Neural cell (in vitro differentiated cells): ENCODE data around the gene PYHIN1. TPM values are rescaled to one million over a fixed set of nuclear protein-coding genes. Genes with fewer than 3 reads are reported as not detected.

ENCODE experiments used
- H2AFZ ChIP-seq: fragments of 200-600, 300-800 bp; sonication (generic), shearing (Covaris generic); 2 replicates; pipeline ENCODE4 v1.6.0; 2014; ENCODE audit warnings: low read depth, mild to moderate bottlenecking, antibody characterized with exemption, low read length, moderate library complexity
- H3F3A ChIP-seq: fragments of 200-600 bp; shearing (Covaris generic); 2 replicates; pipeline ENCODE4 v1.6.1; 2016; ENCODE audit warnings: mild to moderate bottlenecking, moderate library complexity, mixed read lengths, antibody characterized with exemption, low read length; ENCODE audit not compliant: insufficient read depth, poor library complexity, severe bottlenecking
- H3K27ac ChIP-seq: fragments of 200-600, 300-800 bp; sonication (generic), shearing (Covaris generic); 2 replicates; pipeline ENCODE4 v1.5.1; 2014; ENCODE audit warnings: mild to moderate bottlenecking, low read length, moderate library complexity
- H3K27me3 ChIP-seq: fragments of 300-800, 200-600 bp; sonication (generic), shearing (Covaris generic); 2 replicates; pipeline ENCODE4 v1.6.0; 2014; ENCODE audit warnings: mild to moderate bottlenecking, low read depth, low read length, moderate library complexity; ENCODE audit not compliant: insufficient read depth
- H3K36me3 ChIP-seq: fragments of 300-800, 200-600 bp; sonication (generic), shearing (Covaris generic); 2 replicates; pipeline ENCODE4 v1.5.1; 2014; ENCODE audit warnings: mild to moderate bottlenecking, antibody characterized with exemption, low read length, moderate library complexity; ENCODE audit not compliant: insufficient read depth
- H3K4me2 ChIP-seq: fragments of 300-800, 200-600 bp; sonication (generic), shearing (Covaris generic); 2 replicates; pipeline ENCODE4 v1.6.0; 2014; ENCODE audit warnings: mild to moderate bottlenecking, low read length
- H3K4me3 ChIP-seq: fragments of 300-800, 200-600 bp; sonication (generic), shearing (Covaris generic); 2 replicates; pipeline ENCODE4 v1.5.1; 2014; ENCODE audit warnings: mild to moderate bottlenecking, low read length, moderate library complexity
- H3K79me2 ChIP-seq: fragments of 200-600 bp; shearing (Covaris generic); replicated peaks from 2 replicates; pipeline ENCODE4 v1.6.0; 2014; ENCODE audit warnings: mild to moderate bottlenecking, low read length, moderate library complexity; ENCODE audit not compliant: insufficient read depth
- H3K9ac ChIP-seq: fragments of 300-800, 200-600 bp; sonication (generic), shearing (Covaris generic); 2 replicates; pipeline ENCODE4 v1.6.1; 2016; ENCODE audit warnings: mild to moderate bottlenecking, low read length, mixed read lengths
- H3K9me2 ChIP-seq: fragments of 200-600 bp; shearing (Covaris generic); 2 replicates; pipeline ENCODE4 v1.6.1; 2016; ENCODE audit warnings: mild to moderate bottlenecking, low read length, mixed read lengths; ENCODE audit not compliant: insufficient read depth
- H3K9me3 ChIP-seq: fragments of 200-600, 300-800 bp; sonication (generic), shearing (Covaris generic); 2 replicates; pipeline ENCODE4 v1.6.1; 2016; ENCODE audit warnings: mild to moderate bottlenecking, mixed run types, low read length, moderate library complexity, mixed read lengths
- H4K20me1 ChIP-seq: fragments of 200-600 bp; shearing (Covaris generic); 2 replicates; pipeline ENCODE4 v1.6.1; 2016; ENCODE audit warnings: mild to moderate bottlenecking, mixed run types; ENCODE audit not compliant: insufficient read depth
- EP300 ChIP-seq: fragments of 450-650 bp; conservative IDR thresholded peaks from 2 replicates; pipeline ENCODE4 v1.6.1; 2014; ENCODE audit warnings: antibody characterized with exemption, mild to moderate bottlenecking, moderate library complexity; ENCODE audit not compliant: poor library complexity, severe bottlenecking
- EZH2 ChIP-seq: fragments of 200-600, 300-800 bp; shearing (Covaris generic), sonication (generic); IDR thresholded peaks from 2 replicates; pipeline ENCODE4 v1.6.1; 2014; ENCODE audit warnings: antibody characterized with exemption, low read length, borderline replicate concordance, mild to moderate bottlenecking; ENCODE audit not compliant: insufficient read depth, poor library complexity, severe bottlenecking
- MXI1 ChIP-seq: fragments of 450-650 bp; conservative IDR thresholded peaks from 2 replicates; pipeline ENCODE4 v1.6.1; 2014; ENCODE audit warnings: antibody characterized with exemption, mild to moderate bottlenecking; ENCODE audit not compliant: poor library complexity, severe bottlenecking
- POLR2AphosphoS5 ChIP-seq: IDR thresholded peaks from 2 replicates; pipeline ENCODE4 v1.6.1; 2012
- RAD21 ChIP-seq: fragments of 450-650 bp; conservative IDR thresholded peaks from 2 replicates; pipeline ENCODE4 v1.6.1; 2014; ENCODE audit warnings: antibody characterized with exemption, mild to moderate bottlenecking, moderate library complexity
- REST ChIP-seq: IDR thresholded peaks from 2 replicates; pipeline ENCODE4 v1.6.1; 2012; ENCODE audit warnings: borderline replicate concordance
- SMC3 ChIP-seq: fragments of 450-650 bp; conservative IDR thresholded peaks from 2 replicates; pipeline ENCODE4 v1.6.1; 2014; ENCODE audit warnings: antibody characterized with exemption, mild to moderate bottlenecking, moderate library complexity; ENCODE audit not compliant: poor library complexity
- TAF1 ChIP-seq: IDR thresholded peaks from 2 replicates; pipeline ENCODE4 v1.6.1; 2012; ENCODE audit warnings: low read depth
- polyA plus RNA-seq: library from polyadenylated mRNA; depleted of rRNA; stranded (reverse); fragments of >200 nt; gene quantifications from 2 replicates; pipeline ENCODE4 v1.2.3, GENCODE V29; 2014
- TF ChIP-seq, protein P1 (sequence below): fragments of 450-650 bp; IDR thresholded peaks from 2 replicates; pipeline ENCODE4 v1.5.1; 2014; ENCODE audit warnings: antibody characterized with exemption, mild to moderate bottlenecking, moderate library complexity; ENCODE audit not compliant: poor library complexity, severe bottlenecking

The PYHIN1 gene
- polyA plus RNA-seq, 1 donor from 2014 or later = not detected

- Histone ChIP-seq H3F3A (no peaks in the 10 kb centered on the region), H4K20me1 (no peaks in the 10 kb centered on the region), H3K4me3 (no peak overlapping the region), H3K9me2 (no peaks in the 10 kb centered on the region), H3K36me3 (no peaks in the 10 kb centered on the region), H2AFZ (no peak overlapping the region), H3K4me2 (no peak overlapping the region), H3K9ac (no peak overlapping the region), H3K9me3 (no peaks in the 10 kb centered on the region), H3K27ac (no peak overlapping the region), H3K79me2 (no peaks in the 10 kb centered on the region), H3K27me3 (no peaks in the 10 kb centered on the region)
- TF ChIP-seq EP300 = no peak
- no peak for TF ChIP-seq POLR2AphosphoS5
- no peak for TF ChIP-seq RAD21
- TF ChIP-seq MXI1 = no peak
- TF ChIP-seq, protein P1, sequence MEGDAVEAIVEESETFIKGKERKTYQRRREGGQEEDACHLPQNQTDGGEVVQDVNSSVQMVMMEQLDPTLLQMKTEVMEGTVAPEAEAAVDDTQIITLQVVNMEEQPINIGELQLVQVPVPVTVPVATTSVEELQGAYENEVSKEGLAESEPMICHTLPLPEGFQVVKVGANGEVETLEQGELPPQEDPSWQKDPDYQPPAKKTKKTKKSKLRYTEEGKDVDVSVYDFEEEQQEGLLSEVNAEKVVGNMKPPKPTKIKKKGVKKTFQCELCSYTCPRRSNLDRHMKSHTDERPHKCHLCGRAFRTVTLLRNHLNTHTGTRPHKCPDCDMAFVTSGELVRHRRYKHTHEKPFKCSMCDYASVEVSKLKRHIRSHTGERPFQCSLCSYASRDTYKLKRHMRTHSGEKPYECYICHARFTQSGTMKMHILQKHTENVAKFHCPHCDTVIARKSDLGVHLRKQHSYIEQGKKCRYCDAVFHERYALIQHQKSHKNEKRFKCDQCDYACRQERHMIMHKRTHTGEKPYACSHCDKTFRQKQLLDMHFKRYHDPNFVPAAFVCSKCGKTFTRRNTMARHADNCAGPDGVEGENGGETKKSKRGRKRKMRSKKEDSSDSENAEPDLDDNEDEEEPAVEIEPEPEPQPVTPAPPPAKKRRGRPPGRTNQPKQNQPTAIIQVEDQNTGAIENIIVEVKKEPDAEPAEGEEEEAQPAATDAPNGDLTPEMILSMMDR = no peak
- TF ChIP-seq TAF1 = no peak
- no peak for TF ChIP-seq REST
- no peak for TF ChIP-seq EZH2
- no peak for TF ChIP-seq SMC3
Measured at GRCh38 chr1:159014003-159014571, 82.7 kb downstream of the PYHIN1 start.

DNA sequence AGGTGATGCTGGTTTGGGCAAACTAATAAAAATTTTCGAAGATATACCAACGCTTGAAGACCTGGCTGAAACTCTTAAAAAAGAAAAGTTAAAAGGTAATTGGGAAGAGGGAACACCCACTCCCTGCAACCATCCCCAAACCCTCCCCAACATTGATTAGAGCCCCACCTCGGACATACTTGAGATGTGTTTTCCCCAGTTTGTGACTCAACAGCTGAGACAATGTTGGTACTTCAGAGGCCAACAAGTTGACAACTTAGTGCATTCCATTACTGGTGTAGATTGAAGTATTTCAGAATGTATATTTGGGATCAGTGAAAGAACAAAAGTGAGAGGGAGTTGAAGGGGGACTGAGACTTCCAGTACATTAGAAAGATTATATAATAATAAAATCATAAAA, 83.5 kb downstream of the PYHIN1 start:
- no peaks in the 10 kb centered on the region for H3K9me3 ChIP-seq
- no peak overlapping the region for H3K27ac ChIP-seq
- H4K20me1 ChIP-seq = no peaks in the 10 kb centered on the region
- TF ChIP-seq, protein P1 = no peak
- TF ChIP-seq SMC3 = no peak
- no peak for TF ChIP-seq TAF1
- TF ChIP-seq POLR2AphosphoS5 = no peak
- no peak for TF ChIP-seq RAD21
- no peak for TF ChIP-seq EZH2
- TF ChIP-seq EP300 = no peak
- no peak overlapping the region for H3K4me3 ChIP-seq
- H2AFZ ChIP-seq = no peak overlapping the region
- no peaks in the 10 kb centered on the region for H3F3A ChIP-seq
- no peaks in the 10 kb centered on the region for H3K9me2 ChIP-seq
- H3K27me3 ChIP-seq = no peaks in the 10 kb centered on the region
- no peak overlapping the region for H3K4me2 ChIP-seq
- no peaks in the 10 kb centered on the region for H3K36me3 ChIP-seq
- no peaks in the 10 kb centered on the region for H3K79me2 ChIP-seq
- no peak overlapping the region for H3K9ac ChIP-seq
